ENCODE data around the gene AOAH.
"Not testable (repeated sequence)": the region's sequence is repeated elsewhere in the genome, so short reads cannot be mapped to it uniquely, and the experiment has no call there.

AOAH gene

GRCh38 chr7:36497775-36498174, 226.5 kb downstream of the AOAH start:
- DNase-seq = no peak

- DNase-seq = not testable (repeated sequence)
Observed at GRCh38 chr7:36497176-36497575, 227.1 kb downstream of the AOAH start.

GRCh38 chr7:36496576-36496975, 227.7 kb downstream of the AOAH start:
- no peak for DNase-seq

- DNase-seq = no peak
Observed at GRCh38 chr7:36491317-36491716, 233.0 kb downstream of the AOAH start.

- DNase-seq = no peak
Observed at GRCh38 chr7:36490419-36490830, 233.9 kb downstream of the AOAH start.

GRCh38 chr7:36488672-36489071, 235.6 kb downstream of the AOAH start:
- not testable (repeated sequence) for DNase-seq

GRCh38 chr7:36487756-36488336, 236.4 kb downstream of the AOAH start:
- DNase-seq = peak; percentile 41

- DNase-seq = no peak
Observed at GRCh38 chr7:36486336-36486735, 238.0 kb downstream of the AOAH start.

GRCh38 chr7:36484265-36484664, 240.0 kb downstream of the AOAH start:
- no peak for DNase-seq

- not testable (repeated sequence) for DNase-seq
Observed at GRCh38 chr7:36483853-36484252, 240.4 kb downstream of the AOAH start.

GRCh38 chr7:36478745-36479144, 245.5 kb downstream of the AOAH start:
- DNase-seq = no peak

- no peak for DNase-seq
Observed at GRCh38 chr7:36475381-36475780, 248.9 kb downstream of the AOAH start.

GRCh38 chr7:36475011-36475342, 249.3 kb downstream of the AOAH start:
- DNase-seq = no peak

GRCh38 chr7:36474283-36475010, 249.8 kb downstream of the AOAH start:
- DNase-seq = peak; percentile 63

GRCh38 chr7:36473454-36474282, 250.6 kb downstream of the AOAH start:
- peak; percentile 34 for DNase-seq

- DNase-seq = no peak
Observed at GRCh38 chr7:36472141-36472729, 252.1 kb downstream of the AOAH start.

- DNase-seq = no peak
Observed at GRCh38 chr7:36469236-36469635, 255.1 kb downstream of the AOAH start.

- no peak for DNase-seq
Observed at GRCh38 chr7:36468370-36469101, 255.8 kb downstream of the AOAH start.

- not testable (repeated sequence) for DNase-seq
Observed at GRCh38 chr7:36466001-36466400, 258.3 kb downstream of the AOAH start.

- no peak for DNase-seq
Observed at GRCh38 chr7:36464271-36464670, 260.0 kb downstream of the AOAH start.
